Stimulated activated CD4-positive, alpha-beta T cell treated with anti-CD3 and anti-CD28 coated beads, Interleukin-2, amount 100 ng/mL, for 48 hours (primary cell): ENCODE data around the gene NDUFA5.

Experiments used
- DNase-seq, 2 donors: peaks; one replicate each; pipeline ENCODE4 v3.0.0-alpha.2; 2020

NDUFA5 gene

DNA sequence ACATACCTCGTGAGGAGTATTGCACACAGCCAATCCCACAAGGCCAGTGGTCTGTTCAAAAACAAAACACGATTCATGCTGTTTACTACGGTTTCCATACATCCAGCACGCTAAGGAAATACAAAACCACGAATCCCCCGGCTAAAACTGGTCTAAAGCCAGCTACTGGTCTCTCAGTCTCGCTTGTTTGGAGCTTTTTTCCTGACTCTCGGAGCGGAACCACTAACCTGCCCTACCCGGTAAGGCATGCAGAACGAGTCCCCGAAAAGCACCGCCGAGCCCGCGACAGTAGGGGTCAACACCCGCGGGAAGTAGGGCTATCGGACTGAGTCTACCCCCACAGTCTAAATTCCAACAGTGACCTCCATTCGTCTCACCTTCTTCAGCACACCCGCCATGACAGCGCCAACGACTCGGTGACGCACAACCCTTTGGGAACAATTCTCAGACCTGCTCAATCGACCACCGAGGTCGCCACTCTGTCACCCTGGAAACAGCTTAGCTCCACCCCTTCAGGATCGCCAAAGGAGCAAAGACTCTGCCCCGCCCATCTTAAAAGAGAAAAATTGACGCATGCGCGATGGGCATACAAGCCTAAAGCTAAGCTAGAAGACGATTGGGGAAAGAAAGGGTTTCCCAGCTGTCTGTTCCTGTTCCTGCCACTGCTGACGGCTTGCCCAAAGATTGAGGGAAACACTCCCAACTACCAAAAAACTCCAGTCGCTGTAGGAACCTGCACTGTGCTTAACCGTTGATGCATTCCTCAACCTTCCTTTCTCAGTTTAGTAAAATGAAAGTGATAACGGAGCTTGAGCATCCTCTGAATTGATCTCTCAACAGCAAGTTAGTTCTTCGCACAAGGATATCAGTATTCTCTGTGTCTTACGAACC is at the start of gene NDUFA5:
TSS of gene NDUFA5 (minus strand) at position 421 of the 891 bp plus-strand sequence. CDS start at position 398, 23 bp downstream.
- peak; percentile 89 to 96 for DNase-seq

DNA sequence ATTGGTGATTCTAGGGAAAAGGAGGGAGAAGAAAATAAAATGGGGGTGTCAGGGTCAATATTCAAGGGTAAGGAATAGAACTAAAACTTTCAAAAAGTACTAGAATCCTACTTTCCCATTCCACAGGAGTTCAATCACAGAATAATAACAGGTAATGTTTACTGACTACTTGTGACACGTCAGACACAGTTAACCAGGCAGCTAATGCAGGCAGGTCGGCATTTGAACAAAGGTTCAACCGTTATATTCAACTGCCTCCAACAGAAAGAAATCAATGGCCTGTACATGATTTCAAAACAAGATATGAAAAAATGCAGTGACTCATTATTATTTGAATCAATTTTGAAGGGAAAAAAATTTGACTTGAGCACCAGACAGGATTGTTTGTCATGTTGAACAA is 47.1 kb upstream of the NDUFA5 start:
- DNase-seq = no peak

DNA sequence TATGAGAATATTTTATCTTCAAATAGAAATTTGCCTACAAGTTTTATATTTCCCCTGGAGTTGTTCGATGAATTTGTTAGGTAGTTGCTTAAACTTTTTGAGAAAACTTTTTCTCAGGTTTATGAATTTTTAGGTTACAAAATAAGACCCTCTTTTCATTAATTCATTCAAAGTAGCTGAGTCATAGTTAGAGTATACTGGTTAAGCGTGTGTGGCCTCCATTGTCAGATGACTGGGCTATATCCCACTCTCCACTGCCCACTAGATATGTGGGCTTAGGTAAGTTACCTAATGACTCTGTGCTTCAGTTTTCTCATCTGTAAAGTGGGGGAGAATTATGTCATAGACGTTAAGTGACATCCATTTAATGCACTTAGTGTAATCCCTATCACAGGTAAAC is 45.0 kb upstream of the NDUFA5 start:
- DNase-seq = no peak

DNA sequence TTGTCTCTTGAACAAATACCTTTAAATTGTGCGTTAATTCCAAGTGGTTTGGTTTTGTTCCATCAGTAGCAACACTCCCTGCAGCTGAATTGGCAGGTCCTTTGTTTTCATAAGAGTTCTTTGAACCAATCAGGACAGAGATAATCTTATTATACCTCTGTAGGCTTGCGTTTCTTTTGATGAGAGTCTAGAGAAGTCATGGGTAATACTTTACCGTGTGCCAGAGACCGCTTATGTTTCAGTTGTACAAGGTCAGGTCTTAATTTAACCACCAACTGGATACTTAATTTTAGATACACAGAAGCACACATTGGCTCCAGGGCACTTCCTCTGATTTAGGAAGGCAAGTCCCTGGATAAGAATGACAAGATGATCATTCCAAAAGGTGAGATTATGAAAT is 43.9 kb upstream of the NDUFA5 start, which contains the start of gene ASB15:
TSS of gene ASB15 (plus strand) at position 292 of the 400 bp plus-strand sequence. CDS start 12,682 bp downstream, outside the sequence.
- DNase-seq = no peak

DNA sequence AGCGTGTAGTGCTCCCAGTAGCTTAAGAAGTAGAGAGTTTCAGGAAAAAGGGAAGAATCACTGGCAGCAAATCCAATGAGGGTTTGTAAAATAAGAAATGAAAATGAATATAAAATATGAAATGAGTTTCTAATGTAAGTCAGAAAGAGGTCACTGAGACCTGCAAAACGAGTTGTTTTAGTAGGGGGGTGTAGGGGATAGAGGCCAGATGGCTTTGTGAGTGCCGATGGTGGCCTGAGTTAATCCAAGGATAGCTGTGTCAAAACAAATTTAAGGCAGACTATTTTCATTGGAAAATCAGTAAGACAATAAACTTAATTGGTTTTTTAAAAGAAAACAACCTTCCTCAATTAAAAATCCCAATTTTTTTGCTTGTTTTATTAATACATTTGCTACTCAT is 43.3 kb upstream of the NDUFA5 start:
- DNase-seq = no peak

DNA sequence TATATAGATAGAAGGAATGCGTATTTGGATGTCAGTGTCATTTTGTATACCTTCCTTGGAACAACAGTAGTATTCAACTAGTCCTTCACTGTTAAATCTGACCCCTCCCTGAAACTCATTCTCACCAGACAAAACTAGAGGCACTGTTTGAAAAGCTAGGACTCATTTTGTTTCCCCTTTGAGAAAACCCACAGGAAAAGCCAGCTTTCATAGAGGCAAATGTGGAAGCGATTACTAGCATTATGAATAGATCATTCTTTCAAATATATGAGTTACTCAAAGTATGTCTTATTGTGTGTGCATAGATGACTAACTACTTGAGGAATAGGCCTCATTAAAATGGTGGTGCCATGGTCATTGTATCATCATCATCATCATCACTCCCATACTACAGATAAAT is 42.1 kb upstream of the NDUFA5 start:
- DNase-seq = no peak

DNA sequence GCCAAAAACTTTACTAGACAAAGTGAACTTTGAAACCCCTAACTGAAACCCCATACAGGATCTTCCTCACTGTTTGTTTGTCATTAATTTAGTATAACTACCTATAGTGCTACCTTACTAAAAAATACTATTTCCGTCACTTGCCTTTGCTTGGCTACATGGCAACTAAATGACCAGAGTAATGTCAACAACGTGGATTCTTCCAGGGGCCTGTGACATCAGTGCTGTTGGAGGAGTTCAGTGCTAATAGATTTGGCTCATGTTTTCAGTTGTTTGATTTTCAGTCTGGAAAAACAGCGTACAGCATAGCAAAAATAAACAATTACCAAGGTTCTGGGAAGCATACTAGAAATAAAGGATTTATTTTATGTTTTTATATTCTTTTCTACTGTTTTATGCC is 41.0 kb upstream of the NDUFA5 start:
- no peak for DNase-seq

DNA sequence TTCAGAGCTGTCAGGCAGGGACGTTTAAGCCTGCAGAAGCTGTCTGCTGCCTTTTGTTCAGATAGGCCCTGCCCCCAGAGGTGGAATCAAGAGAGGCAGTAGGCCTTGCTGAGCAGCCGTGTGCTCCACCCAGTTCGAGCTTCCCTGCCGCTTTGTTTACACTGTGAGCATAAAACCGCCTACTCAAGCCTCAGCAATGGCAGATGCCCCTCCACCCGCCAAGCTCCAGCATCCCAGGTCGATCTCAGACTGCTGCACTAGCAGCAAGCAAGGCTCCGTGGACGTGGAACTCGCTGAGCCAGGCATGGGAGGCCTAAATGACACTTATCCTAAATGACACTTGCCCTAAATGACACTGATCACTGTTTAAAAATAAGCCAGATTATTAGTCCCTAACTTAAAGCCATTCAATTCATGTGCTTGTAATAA is 37.2 kb upstream of the NDUFA5 start:
- DNase-seq = no peak

DNA sequence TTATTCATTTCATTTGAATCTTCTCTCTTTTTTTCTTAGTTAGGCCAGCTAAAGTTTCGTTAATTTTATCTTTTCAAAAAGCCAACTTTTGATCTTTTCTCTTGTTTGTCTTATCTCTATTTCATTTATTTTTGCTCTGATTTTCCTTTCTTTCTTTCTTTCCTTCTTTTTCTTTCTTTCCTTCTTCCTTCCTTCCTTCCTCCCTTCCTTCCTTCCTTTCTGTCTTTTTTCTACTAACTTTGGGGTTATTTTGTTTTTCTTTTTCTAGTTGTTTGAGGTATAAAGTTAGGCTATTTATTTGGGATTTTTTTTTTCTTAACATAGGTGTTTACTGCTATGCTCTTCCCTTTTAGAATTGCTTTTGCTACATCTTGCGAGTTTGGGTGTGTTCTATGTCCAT is 30.8 kb upstream of the NDUFA5 start:
- DNase-seq = no peak

DNA sequence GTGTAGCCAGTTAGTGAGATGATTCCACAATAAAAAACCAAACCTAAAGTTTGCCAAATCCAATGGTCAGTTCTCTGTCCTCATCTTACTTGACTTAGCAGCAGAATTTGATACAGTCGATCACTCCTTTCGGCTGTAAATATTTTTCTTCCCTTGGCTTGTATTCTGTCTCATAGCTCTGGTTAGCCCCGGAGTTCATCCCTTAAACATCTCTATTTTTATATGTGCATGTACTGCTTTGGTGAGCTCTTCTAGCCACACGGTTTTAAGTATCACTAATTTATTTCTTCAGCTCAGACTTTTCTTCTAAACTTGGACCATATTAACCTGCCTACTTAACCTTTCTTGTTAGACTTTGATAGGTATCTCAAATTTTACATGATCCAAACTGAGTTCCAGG is 26.2 kb upstream of the NDUFA5 start:
- DNase-seq = no peak

DNA sequence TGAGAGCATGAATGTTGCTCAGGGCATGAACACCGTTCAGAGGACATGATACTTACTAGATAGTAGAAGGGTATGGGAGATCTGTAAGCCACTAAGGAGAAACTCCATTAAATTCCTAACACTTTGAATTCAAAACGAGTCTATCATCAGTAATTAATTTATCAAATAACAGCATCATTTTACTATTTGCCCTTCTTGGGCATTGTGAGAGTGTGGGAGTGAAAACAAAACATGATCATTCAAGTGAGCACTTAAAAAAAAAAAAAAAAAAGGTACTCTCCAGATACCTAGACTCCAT is 23.5 kb upstream of the NDUFA5 start:
- DNase-seq = no peak

DNA sequence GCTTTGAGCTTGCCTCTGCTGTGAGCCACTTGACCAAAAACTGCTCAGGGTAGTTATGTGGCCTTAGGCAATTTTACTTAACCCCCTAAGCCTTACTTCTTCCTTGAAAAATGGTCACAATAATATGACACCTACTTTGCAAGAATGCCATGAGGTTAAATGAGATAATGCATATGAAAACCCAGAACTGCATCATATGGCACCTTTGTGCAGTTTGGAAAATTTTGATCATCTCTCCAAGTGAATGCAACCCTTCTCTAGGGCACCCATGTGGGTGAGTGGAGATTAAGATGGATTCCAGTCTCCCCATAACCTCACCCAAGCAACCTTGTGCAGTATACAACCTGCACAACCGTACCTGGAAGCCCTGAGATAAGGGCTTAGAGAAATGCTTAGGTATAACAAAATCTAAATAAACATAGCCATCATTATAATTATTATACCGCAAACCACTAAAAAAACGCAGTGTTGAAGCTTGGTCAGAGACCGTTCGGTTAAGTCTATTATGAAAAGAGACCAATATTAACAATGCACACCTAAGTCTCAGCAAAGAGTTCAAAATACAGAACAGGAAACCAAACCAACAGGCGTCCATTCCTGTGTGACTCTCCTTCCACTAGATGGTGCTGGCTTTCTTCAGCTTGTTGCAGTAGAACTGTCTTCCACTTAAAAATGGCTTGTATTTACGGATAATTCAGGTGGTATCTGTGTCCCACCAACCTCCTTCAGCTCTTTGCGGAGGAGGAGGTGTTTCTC is 23.0 kb upstream of the NDUFA5 start:
- no peak for DNase-seq

DNA sequence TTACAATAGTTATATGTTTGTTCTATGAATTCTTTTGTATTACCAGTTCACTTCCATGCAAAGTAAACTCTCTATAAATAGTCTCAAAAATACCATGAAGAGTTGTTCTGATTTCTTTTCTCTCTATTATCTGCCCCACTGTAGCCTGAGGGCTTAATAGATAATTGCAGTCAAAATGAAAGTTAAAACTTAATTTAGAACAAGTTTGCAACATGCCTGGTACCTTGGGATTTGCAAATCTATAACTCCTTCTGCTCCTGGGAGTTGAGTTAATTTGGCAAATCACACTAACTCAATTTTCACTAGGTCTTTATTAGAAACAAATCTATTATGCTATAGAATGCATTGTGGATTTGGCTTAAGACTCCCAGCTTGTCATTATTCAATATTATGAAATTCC is 21.8 kb upstream of the NDUFA5 start:
- DNase-seq = no peak

DNA sequence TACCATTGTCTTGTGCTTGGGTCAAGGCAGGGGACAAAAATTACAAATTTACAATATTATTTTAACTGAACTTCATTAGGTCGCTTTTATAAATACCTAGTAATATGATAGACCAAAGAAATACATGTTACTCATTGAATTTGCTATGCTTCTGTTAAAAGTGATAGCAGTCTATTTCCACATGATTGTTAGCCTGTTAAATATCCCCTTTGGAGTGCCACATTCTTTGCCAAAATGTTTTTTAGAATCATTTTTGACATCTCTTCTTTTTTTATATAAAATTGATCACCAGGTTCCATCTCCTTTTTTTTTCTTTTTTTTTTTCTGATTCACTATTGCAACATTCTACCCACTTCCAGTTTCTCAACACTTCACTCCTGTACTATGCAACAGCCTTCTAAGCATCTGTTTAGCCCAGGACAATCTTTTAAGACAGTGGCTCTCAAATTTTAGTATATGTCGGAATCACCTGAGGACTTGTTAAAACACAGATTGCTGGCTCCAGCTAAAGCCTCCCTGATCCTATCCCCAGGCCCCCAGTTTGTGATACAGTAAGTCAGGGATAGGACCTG is 16.4 kb upstream of the NDUFA5 start:
- no peak for DNase-seq

DNA sequence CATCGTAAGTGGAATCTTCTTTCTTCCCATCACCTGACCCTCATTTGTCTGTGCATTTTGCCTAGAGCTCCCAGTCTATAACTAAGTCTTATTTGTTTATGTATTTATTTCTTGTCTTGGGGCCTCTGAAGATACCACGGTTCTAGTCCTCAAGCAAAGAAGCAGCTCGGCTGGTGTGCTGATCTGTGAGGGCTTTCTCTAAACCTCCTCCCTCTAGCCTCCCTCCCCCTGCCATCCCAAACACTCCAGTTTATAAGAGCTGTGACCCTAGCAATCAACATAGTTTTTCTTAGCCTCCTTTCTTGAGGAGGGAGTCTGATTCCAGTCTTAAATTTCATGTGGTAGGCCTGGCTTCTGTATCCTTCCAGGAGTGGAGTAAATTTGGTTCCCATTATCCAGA is 15.7 kb upstream of the NDUFA5 start:
- no peak for DNase-seq

DNA sequence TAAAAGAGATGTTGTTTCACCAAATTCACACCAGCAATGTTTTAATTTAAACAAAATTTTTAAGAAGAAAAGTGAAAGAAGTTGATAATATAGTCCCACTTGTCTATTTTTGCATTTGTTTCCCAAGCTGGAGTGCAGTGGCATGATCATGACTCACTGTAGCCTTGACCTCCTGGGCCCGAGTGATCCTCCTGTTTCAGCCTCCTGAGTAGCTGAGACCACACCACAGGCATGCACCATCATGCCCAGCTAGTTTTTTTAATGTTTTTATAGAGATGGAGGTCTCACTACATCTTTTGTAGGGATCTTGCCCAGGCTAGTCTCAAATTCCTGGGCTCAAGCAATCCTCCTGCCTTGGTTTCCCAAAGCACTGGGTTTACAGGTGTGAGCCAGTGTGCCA is 14.1 kb upstream of the NDUFA5 start:
- DNase-seq = no peak

DNA sequence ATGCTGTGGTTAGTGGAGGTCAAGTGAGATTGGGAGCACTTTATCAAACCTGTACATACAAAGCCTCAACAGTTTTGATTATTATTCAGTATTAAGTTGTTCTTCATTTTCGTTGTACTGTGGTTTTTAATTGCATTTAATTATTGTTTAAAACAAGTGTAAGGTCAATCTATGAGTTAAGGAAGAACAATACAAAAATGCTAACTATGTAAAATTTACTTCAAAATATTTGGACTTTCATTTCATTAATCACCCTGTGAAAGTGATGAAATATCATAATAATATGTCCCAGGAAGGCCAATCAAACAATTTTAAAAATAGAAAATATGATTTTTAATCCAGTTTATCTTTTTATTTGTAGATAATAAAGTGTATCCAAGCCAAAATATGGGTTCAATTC is 13.6 kb upstream of the NDUFA5 start:
- DNase-seq = no peak

DNA sequence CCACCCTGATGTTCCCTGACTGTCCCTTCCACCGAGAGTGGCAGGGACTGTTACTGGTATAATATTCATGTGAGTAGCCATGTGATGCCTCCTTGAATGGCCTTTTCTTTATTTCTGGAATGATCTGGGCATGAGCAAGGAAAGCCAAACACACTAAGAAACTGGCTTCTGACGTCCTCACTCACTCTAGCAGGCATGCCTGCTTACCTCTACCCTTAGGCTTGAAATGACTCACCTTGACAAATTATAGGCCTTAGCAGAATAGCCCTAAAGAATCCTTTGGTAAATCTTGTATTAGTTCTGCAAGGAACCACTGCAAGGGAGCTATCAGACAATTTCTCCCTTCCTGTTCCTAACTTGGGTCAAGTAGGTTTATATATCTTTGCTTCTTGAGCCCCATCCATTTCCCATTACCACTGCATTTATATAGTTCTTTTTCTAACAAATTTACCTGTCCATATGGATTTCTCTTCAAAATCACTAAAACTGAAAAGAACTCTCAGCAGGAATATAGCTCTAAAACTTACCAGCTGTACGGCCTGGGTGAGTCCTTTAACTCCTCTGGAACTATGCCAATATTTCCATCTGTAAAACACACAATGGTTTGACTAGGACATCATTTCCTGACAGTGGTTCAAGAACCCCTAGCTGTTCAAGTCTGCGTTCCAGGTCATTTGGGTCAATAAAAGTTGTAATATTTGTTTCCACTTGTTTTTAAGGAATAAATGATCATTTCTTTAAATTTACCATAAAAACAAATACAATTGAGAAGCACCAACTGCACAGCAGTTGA is 13.0 kb upstream of the NDUFA5 start:
- no peak for DNase-seq

DNA sequence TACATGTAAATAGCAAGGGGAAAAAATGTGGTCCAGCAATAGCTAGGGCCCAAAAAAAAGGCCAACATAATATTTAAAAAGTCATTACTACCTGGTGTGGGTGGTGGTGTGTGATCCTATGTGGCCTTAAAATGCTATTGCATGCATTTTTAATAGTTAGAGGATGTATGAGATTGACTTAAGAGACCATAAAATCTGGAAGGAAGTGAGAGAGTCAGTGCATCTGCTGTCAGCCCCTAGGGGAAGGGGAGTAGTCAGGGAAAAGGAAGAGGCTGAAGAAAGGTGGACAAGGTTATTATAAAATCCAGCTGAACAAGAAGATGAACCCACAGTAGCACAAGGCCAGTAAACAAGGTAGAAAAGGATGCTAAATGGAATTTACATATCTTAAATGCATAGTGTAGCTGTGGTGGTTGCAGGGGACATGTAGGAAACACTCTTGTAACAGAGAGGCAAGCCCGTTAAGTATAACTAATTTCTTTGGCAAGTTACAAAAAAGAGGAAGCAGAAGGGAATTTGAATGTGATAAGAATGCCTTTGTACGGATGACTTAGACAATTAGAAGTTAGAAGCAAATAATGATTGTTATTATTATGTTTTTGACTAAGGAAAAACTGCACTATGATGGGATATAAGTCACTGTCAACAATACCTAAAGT is 11.9 kb upstream of the NDUFA5 start:
- no peak for DNase-seq

DNA sequence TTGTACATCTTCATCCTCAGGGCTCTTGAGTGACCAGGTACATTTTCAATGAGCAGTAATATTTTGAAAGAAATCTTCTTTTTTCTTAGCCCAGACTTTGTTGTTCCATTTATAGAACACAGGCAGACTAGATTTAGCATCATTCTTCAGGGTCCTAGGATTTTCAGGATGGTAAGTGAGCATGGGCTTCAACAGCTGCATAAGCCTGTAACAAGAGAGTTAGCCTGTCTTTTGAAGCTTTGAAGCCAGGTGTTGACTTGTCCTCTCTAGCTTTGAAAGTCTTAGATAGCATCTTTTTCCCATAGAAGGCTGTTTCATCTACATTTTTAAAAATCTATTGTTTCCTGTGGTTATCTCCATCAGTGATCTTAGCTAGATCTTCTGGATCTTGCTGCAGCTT is 4.5 kb upstream of the NDUFA5 start:
- no peak for DNase-seq

DNA sequence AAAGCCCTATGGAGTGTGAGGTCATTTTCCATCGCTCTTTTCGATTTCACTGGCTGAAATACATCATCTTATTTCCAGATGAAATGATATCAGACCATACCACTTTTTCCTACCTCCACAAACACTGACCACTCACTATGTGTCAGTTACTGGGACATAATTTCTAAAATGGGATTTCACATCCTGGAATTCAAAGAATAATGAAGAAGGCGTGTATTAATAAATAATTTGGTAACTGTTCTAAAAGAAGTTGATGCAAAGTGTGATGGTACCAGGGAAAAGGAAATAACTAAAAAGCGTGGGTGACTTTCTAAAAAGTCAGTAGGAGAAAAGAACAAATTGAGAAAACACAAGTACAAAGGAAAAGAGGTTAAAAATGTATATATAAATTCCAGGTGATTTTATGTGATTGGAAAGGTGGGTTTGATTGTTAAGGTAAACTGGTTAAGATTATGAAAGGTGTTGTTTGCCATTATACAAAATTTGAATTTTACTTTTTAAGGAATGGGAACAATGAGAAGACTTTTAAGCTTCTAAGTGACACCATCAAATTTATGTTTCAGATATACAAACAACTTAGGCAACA is 764 bp upstream of the NDUFA5 start:
- no peak for DNase-seq

DNA sequence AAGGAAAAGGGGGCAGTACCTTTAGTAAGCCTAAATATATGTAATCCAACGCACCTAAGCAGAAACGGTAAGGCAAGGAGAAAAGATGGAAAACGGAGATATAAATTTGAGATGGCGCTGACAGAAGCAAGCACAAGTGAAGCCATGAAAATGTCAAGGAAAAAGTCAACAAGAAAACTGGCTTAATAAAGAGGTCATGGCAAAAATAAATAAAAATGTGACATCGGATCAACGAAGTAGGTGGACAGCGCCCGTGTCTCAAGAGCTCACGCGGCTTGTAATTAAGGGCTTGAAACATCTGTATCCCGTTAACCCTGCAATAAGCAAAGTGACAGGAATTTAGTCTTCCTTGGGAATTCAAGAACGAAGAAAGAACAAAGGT is 611 bp downstream of the NDUFA5 start:
- no peak for DNase-seq
